ENCODE data around the gene PRPSAP2.

GRCh38 chr17:18858567-18859245 is 775 bp downstream of the PRPSAP2 start:
- no peak for TF ChIP-seq CTCF (IDR thresholded peaks at IDR 0.05; ENCODE audit: insufficient read depth, low read length, poor library complexity, severe bottlenecking)
- TF ChIP-seq EZH2phosphoT487 (conservative IDR thresholded peaks at IDR 0.05; ENCODE audit: low read length), result no peak

All from SU-DHL-6 (cell line).